Measurements from ENCODE around the gene USP10.

The USP10 gene

GRCh38 chr16:84821728-84822689 is 122.2 kb downstream of the USP10 start:
- no peak for DNase-seq (ENCODE audit: low read depth in 2 of 2)

GRCh38 chr16:84822990-84823389 is 123.2 kb downstream of the USP10 start:
- DNase-seq (ENCODE audit: low read depth in 2 of 2): no peak

- no peak for DNase-seq (ENCODE audit: low read depth in 2 of 2)
Measured at GRCh38 chr16:84823484-84823883, 123.7 kb downstream of the USP10 start.

GRCh38 chr16:84823926-84824325 is 124.1 kb downstream of the USP10 start:
- no peak for DNase-seq (ENCODE audit: low read depth in 2 of 2)

- DNase-seq (ENCODE audit: low read depth in 2 of 2): no peak
Measured at GRCh38 chr16:84825896-84826557, 126.2 kb downstream of the USP10 start.

- no peak for DNase-seq (ENCODE audit: low read depth in 2 of 2)
Measured at GRCh38 chr16:84826558-84826941, 126.8 kb downstream of the USP10 start.

GRCh38 chr16:84827131-84827574 is 127.4 kb downstream of the USP10 start:
- DNase-seq (ENCODE audit: low read depth in 2 of 2): no peak

- DNase-seq (ENCODE audit: low read depth in 2 of 2): no peak
Measured at GRCh38 chr16:84827897-84828296, 128.1 kb downstream of the USP10 start.

- no peak for DNase-seq (ENCODE audit: low read depth in 2 of 2)
Measured at GRCh38 chr16:84828322-84828721, 128.5 kb downstream of the USP10 start.
